Keratinocyte (primary cell): Measurements from ENCODE around the gene CACNA1C. TPM values are rescaled to one million over a fixed set of nuclear protein-coding genes. Genes with fewer than 3 reads are reported as not detected.

Experiments used
- DNase-seq: peaks from one replicate; pipeline ENCODE4 v3.0.0-alpha.2; 2011; ENCODE audit warnings: low read depth, missing footprints, low spot score
- FAIRE-seq: peaks from 2 replicates; lab custom pipeline; 2011; peaks lifted over from hg19 to GRCh38; lab: Jason Lieb, UNC
- H2AFZ ChIP-seq: 2 replicates; pipeline ENCODE4 v1.6.0; 2012; ENCODE audit warnings: low read length, control low read depth, inconsistent platforms; ENCODE audit not compliant: control insufficient read depth
- H3K27ac ChIP-seq: 2 replicates; pipeline ENCODE4 v1.5.1; 2011; ENCODE audit warnings: low read length; ENCODE audit not compliant: control insufficient read depth, insufficient read depth
- H3K27me3 ChIP-seq: 3 replicates; pipeline ENCODE4 v1.6.0; 2011; ENCODE audit warnings: low read length; ENCODE audit not compliant: control insufficient read depth, insufficient read depth; ENCODE audit errors: extremely low read depth
- H3K36me3 ChIP-seq, 2 experiments: 2 replicates in 1 of 2; 3 replicates in 1 of 2; pipeline ENCODE4 v1.5.1; 2011; ENCODE audit warnings: low read length in 2 of 2, mild to moderate bottlenecking in 1 of 2; ENCODE audit not compliant: control insufficient read depth in 2 of 2, insufficient read depth in 2 of 2; ENCODE audit errors: extremely low read depth in 1 of 2
- H3K4me1 ChIP-seq: 3 replicates; pipeline ENCODE4 v1.5.1; 2011; ENCODE audit warnings: low read length; ENCODE audit not compliant: control insufficient read depth, insufficient read depth; ENCODE audit errors: extremely low read depth
- H3K4me2 ChIP-seq: 3 replicates; pipeline ENCODE4 v1.6.0; 2011; ENCODE audit warnings: low read depth, low read length; ENCODE audit not compliant: control insufficient read depth, insufficient read depth; ENCODE audit errors: extremely low read depth
- H3K4me3 ChIP-seq, 3 experiments: fragments of 200-600 bp in 1 of 3; sonication (generic) in 1 of 3; 2 replicates in 2 of 3; 3 replicates in 1 of 3; pipeline ENCODE4 v1.5.1; 2011 to 2016; ENCODE audit warnings: low read length in 3 of 3, mild to moderate bottlenecking in 3 of 3, control low read depth in 2 of 3, inconsistent platforms in 1 of 3, low read depth in 1 of 3, mixed read lengths in 1 of 3, mixed run types in 1 of 3, moderate library complexity in 1 of 3; ENCODE audit not compliant: control insufficient read depth in 2 of 3, insufficient read depth in 2 of 3; ENCODE audit errors: extremely low read depth in 1 of 3
- H3K79me2 ChIP-seq: 2 replicates; pipeline ENCODE4 v1.6.0; 2012; ENCODE audit warnings: low read length; ENCODE audit not compliant: control insufficient read depth, insufficient read depth
- H3K9ac ChIP-seq: 3 replicates; pipeline ENCODE4 v1.6.0; 2011; ENCODE audit warnings: low read length; ENCODE audit not compliant: control insufficient read depth, insufficient read depth; ENCODE audit errors: extremely low read depth
- H3K9me1 ChIP-seq: 3 replicates; pipeline ENCODE4 v1.6.0; 2011; ENCODE audit warnings: low read length; ENCODE audit not compliant: control insufficient read depth, insufficient read depth; ENCODE audit errors: extremely low read depth
- H3K9me3 ChIP-seq: 2 replicates; pipeline ENCODE4 v1.5.1; 2012; ENCODE audit warnings: low read depth, low read length; ENCODE audit not compliant: control insufficient read depth
- H4K20me1 ChIP-seq: 3 replicates; pipeline ENCODE4 v1.6.0; 2011; ENCODE audit warnings: low read length; ENCODE audit not compliant: control insufficient read depth, insufficient read depth; ENCODE audit errors: extremely low read depth
- CTCF ChIP-seq, 3 experiments: IDR thresholded peaks in 1 of 3; conservative IDR thresholded peaks in 1 of 3; optimal IDR thresholded peaks in 1 of 3; 2 replicates in 2 of 3; 3 replicates in 1 of 3; pipeline versions ENCODE3 to v1.5.1; 2011; ENCODE audit warnings: low read length in 3 of 3, mild to moderate bottlenecking in 3 of 3, moderate library complexity in 2 of 3, control low read depth in 1 of 3, inconsistent platforms in 1 of 3; ENCODE audit not compliant: insufficient read depth in 2 of 3; ENCODE audit errors: extremely low read depth in 1 of 3
- EZH2 ChIP-seq: IDR thresholded peaks from one replicate; pipeline ENCODE4 v1.6.1; 2012; ENCODE audit warnings: inconsistent platforms, mild to moderate bottlenecking, low read length, moderate library complexity
- dilution Hi-C: fragments of 300-500 bp; cut with MboI; formaldehyde crosslinking; loops from one replicate; pipeline ENCODE4 v1.7.0; 2020; ENCODE audit warnings: low sequenced_read_pairs; ENCODE audit not compliant: extremely low pct_ligation_motif_present
- polyA plus RNA-seq, 5 experiments: library from polyadenylated mRNA; depleted of rRNA in 3 of 5; stranded (reverse) in 3 of 5; stranded (forward) in 1 of 5; unstranded in 1 of 5; fragments of >200 nt; gene quantifications; 1 replicate in 1 of 5; 2 replicates in 3 of 5; 3 replicates in 1 of 5; pipeline versions ENCODE4 v1.2.1 to v1.2.3, GENCODE V29; 2011 to 2012; ENCODE audit warnings: missing spikeins in 2 of 5, low read depth in 1 of 5, low replicate concordance in 1 of 5

Gene CACNA1C
- polyA plus RNA-seq, 1 donor (not counting 4 experiments of a cell fraction or from before 2014, with no cell fraction given) = not detected

- no peaks in the 10 kb centered on the region for H3K9me1 ChIP-seq
- TF ChIP-seq CTCF (optimal IDR thresholded peaks at IDR 0.05 in 1 of 3, IDR thresholded peaks at IDR 0.05 in 1 of 3, conservative IDR thresholded peaks at IDR 0.05 in 1 of 3; ENCODE audit: extremely low read depth in 1 of 3, insufficient read depth in 2 of 3, low read length in 3 of 3) (no peak), EZH2 (no peak)
- no peaks in the 10 kb centered on the region for H3K36me3 ChIP-seq
- H3K27me3 ChIP-seq = peaks cover 28% of the 10 kb centered on the region
- dilution Hi-C loops = loop anchor here (25.0 kb wide), 1 partner anchor 249 kb away; no protein-coding TSS in a partner anchor
- no peak overlapping the region for H3K4me3 ChIP-seq
- H3K4me1 ChIP-seq = no peaks in the 10 kb centered on the region
- no peak overlapping the region for H3K27ac ChIP-seq
- H4K20me1 ChIP-seq = no peaks in the 10 kb centered on the region
- no peak overlapping the region for H3K4me2 ChIP-seq
- no peak for FAIRE-seq
- no peak for DNase-seq
- H2AFZ ChIP-seq = no peak overlapping the region
- H3K79me2 ChIP-seq = no peaks in the 10 kb centered on the region
- H3K9ac ChIP-seq = no peak overlapping the region
- H3K9me3 ChIP-seq = no peaks in the 10 kb centered on the region
These were observed 233.8 kb downstream of the CACNA1C start for GRCh38 chr12:2286461-2287131.

- Histone ChIP-seq H3K4me3 (no peak overlapping the region), H2AFZ (no peak overlapping the region), H3K79me2 (no peaks in the 10 kb centered on the region), H3K4me1 (no peaks in the 10 kb centered on the region), H3K9me3 (no peaks in the 10 kb centered on the region), H3K27me3 (peaks cover 28% of the 10 kb centered on the region), H3K9me1 (no peaks in the 10 kb centered on the region), H3K36me3 (no peaks in the 10 kb centered on the region), H3K4me2 (no peak overlapping the region), H3K27ac (no peak overlapping the region), H4K20me1 (no peaks in the 10 kb centered on the region), H3K9ac (no peak overlapping the region)
- DNase-seq = no peak
- no peak for TF ChIP-seq CTCF (optimal IDR thresholded peaks at IDR 0.05 in 1 of 3, IDR thresholded peaks at IDR 0.05 in 1 of 3, conservative IDR thresholded peaks at IDR 0.05 in 1 of 3; ENCODE audit: extremely low read depth in 1 of 3, insufficient read depth in 2 of 3, low read length in 3 of 3)
- TF ChIP-seq EZH2 = no peak
- dilution Hi-C loops = loop anchor here (25.0 kb wide), 1 partner anchor 250 kb away; no protein-coding TSS in a partner anchor
- FAIRE-seq = no peak
These were observed 234.4 kb downstream of the CACNA1C start for GRCh38 chr12:2287151-2287550.
